ENCODE measurements around the gene TMEM98. TPM values are rescaled to one million over a fixed set of nuclear protein-coding genes. Genes with fewer than 3 reads are reported as not detected.

Gene TMEM98, protein sequence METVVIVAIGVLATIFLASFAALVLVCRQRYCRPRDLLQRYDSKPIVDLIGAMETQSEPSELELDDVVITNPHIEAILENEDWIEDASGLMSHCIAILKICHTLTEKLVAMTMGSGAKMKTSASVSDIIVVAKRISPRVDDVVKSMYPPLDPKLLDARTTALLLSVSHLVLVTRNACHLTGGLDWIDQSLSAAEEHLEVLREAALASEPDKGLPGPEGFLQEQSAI
- total RNA-seq = 47.7 and 57.0 TPM in 2 replicates

DNA sequence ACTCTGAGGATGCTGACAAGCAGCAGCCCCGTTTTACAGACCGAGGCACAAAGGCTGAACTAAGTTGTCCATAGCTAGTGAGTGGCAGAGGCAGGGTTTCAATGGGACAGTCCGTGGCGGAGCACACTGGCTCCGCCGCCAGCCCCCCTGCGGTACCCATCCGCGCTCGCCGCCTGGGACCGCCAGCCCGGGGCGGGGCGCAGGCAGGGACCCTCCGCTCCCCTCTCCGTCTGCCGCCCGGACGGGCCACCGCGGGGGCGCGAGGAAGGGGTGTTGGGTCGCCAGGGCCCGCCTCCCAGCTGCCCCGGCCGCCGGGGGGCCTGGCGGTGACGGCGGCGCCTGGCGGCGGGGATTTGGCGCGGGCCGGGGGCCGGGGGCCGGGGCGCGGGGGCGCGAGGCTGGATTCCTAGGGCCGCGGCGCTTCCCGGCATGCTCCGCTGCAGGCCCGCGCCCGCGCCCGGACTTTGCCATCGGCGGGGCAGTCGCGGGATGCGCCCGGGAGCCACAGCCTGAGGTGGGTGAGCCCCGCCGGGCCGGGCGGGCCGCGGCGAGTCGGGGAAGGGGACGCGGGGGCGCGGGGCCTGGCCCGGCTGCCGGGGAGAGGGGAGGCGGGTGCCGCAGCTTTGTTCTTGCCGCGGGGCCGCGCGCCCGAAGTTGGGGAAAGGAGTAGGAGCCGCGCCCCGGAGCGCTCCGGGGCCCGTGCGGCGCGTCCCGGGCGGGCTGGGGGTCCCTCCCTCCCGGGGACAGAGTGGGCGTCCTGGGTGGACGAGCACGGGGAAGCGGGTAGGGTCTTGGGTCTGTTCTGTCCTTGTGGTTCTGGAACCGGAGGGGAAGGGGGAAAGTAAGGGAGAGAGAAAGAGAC is at the start of gene TMEM98:
TMEM98 (plus strand) TSS at position 430 of the 862 bp plus-strand sequence. CDS start 3,376 bp downstream, outside the sequence.

Other genes with a start within 250 kb of the TMEM98 start
- 39.2 and 60.8 TPM in 2 replicates for gene MYO1D, start 51.0 kb upstream of the TMEM98 start, total RNA-seq
- gene SPACA3, start 63.7 kb downstream of the TMEM98 start, total RNA-seq = not detected in 2 replicates

All from hair follicular keratinocyte (primary cell).